OCI-LY1 (cell line): ENCODE results near the gene TBC1D22B.

ENCODE experiments used
- H2AFZ ChIP-seq: fragments of 200-600 bp; sonication (generic), shearing (Covaris generic); 2 replicates; pipeline ENCODE4 v1.6.0; 2014; ENCODE audit warnings: antibody characterized with exemption, mild to moderate bottlenecking, low read length
- H3F3A ChIP-seq: fragments of 200-600 bp; sonication (generic), shearing (Covaris generic); 2 replicates; pipeline ENCODE4 v1.6.0; 2014; ENCODE audit warnings: mild to moderate bottlenecking, antibody characterized with exemption, low read length, moderate library complexity; ENCODE audit not compliant: insufficient read depth
- H3K27ac ChIP-seq: fragments of 200-600 bp; sonication (generic); 2 replicates; pipeline ENCODE4 v1.5.1; 2014; ENCODE audit warnings: low read length, mixed run types, mild to moderate bottlenecking, low read depth; ENCODE audit not compliant: poor library complexity, severe bottlenecking
- H3K27me3 ChIP-seq: fragments of 200-600 bp; sonication (generic); 2 replicates; pipeline ENCODE4 v1.6.0; 2014; ENCODE audit warnings: antibody characterized with exemption, mild to moderate bottlenecking, low read length, moderate library complexity; ENCODE audit not compliant: insufficient read depth
- H3K36me3 ChIP-seq: fragments of 200-600 bp; sonication (generic); 2 replicates; pipeline ENCODE4 v1.6.1; 2014; ENCODE audit warnings: mild to moderate bottlenecking, antibody characterized with exemption, low read length, moderate library complexity, mixed read lengths; ENCODE audit not compliant: insufficient read depth
- H3K4me1 ChIP-seq: fragments of 200-600 bp; sonication (generic); 2 replicates; pipeline ENCODE4 v1.5.1; 2014; ENCODE audit warnings: mild to moderate bottlenecking, low read length, moderate library complexity; ENCODE audit not compliant: insufficient read depth, severe bottlenecking
- H3K4me2 ChIP-seq: fragments of 200-600 bp; sonication (generic), shearing (Covaris generic); 2 replicates; pipeline ENCODE4 v1.6.1; 2014; ENCODE audit warnings: low read length
- H3K4me3 ChIP-seq: fragments of 200-600 bp; sonication (generic); 2 replicates; pipeline ENCODE4 v1.5.1; 2014; ENCODE audit warnings: low read length, low read depth, mild to moderate bottlenecking, mixed read lengths; ENCODE audit not compliant: poor library complexity, severe bottlenecking
- H3K79me2 ChIP-seq: fragments of 200-600 bp; shearing (Covaris generic); 2 replicates; pipeline ENCODE4 v1.6.1; 2016; ENCODE audit warnings: mixed run types, low read length, mixed read lengths; ENCODE audit not compliant: insufficient read depth
- H3K9ac ChIP-seq: fragments of 200-600 bp; sonication (generic), shearing (Covaris generic); 2 replicates; pipeline ENCODE4 v1.6.1; 2014; ENCODE audit warnings: mild to moderate bottlenecking, low read length, mixed read lengths
- H3K9me2 ChIP-seq: fragments of 200-600 bp; sonication (generic), shearing (Covaris generic); 2 replicates; pipeline ENCODE4 v1.6.1; 2014; ENCODE audit warnings: low read depth, mild to moderate bottlenecking, low read length, mixed read lengths
- H3K9me3 ChIP-seq: fragments of 200-600 bp; shearing (Covaris generic); 2 replicates; pipeline ENCODE4 v1.6.1; 2014; ENCODE audit warnings: low read length, mixed read lengths
- H4K20me1 ChIP-seq: fragments of 200-600 bp; sonication (generic), shearing (Covaris generic); 2 replicates; pipeline ENCODE4 v1.6.0; 2016; ENCODE audit warnings: mild to moderate bottlenecking, low read length; ENCODE audit not compliant: insufficient read depth
- CTCF ChIP-seq: fragments of 200-600 bp; sonication (generic), shearing (Covaris generic); IDR thresholded peaks from 2 replicates; pipeline ENCODE4 v1.5.1; 2017; ENCODE audit warnings: mild to moderate bottlenecking, antibody characterized with exemption, low read length, moderate library complexity, mixed read lengths
- EZH2 ChIP-seq: fragments of 200-600 bp; sonication (generic), shearing (Covaris generic); IDR thresholded peaks from 2 replicates; pipeline ENCODE4 v1.8.0; 2017; ENCODE audit warnings: borderline replicate concordance, mixed run types, mild to moderate bottlenecking, antibody characterized with exemption, low read length, moderate library complexity, mixed read lengths

Gene TBC1D22B

GRCh38 chr6:37280162-37280887 is 22.8 kb downstream of the TBC1D22B start:
- Histone ChIP-seq H3K9me3 (no peaks in the 10 kb centered on the region), H3K4me1 (peaks cover 30% of the 10 kb centered on the region), H3K36me3 (peaks cover 43% of the 10 kb centered on the region; the same call in 1 of the 2 replicates), H3K27me3 (no peaks in the 10 kb centered on the region), H3K9ac (no peak overlapping the region), H3K79me2 (no peaks in the 10 kb centered on the region), H2AFZ (no peak overlapping the region), H4K20me1 (no peaks in the 10 kb centered on the region), H3K4me2 (no peak overlapping the region), H3K9me2 (no peaks in the 10 kb centered on the region), H3K27ac (peak overlapping the region; percentile 4), H3F3A (no peaks in the 10 kb centered on the region), H3K4me3 (no peak overlapping the region)
- no peak for TF ChIP-seq CTCF
- no peak for TF ChIP-seq EZH2

DNA sequence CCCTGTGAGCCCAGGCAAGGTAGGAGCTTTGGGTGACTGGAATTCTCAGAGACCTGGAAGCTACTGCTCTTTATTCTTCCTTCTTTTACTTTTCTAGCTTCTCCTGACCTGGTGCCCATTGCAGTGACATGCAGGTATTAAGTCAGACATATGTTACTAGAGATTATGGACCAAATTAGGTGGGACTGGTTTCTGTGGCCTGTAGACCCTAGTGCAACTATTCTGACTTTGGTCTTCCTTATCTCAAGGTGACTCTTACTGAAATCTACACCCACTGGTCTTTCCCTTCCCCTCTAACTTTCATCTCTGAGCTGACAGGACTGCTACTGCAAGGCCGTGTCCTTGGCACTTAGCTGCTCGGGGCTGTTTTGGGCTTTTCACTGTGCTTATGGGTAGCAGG is 24.8 kb downstream of the TBC1D22B start:
- Histone ChIP-seq H2AFZ (no peak overlapping the region), H3K79me2 (no peaks in the 10 kb centered on the region), H3K9ac (no peak overlapping the region), H4K20me1 (no peaks in the 10 kb centered on the region), H3F3A (no peaks in the 10 kb centered on the region), H3K4me3 (no peak overlapping the region), H3K4me1 (peaks cover 18% of the 10 kb centered on the region), H3K9me2 (no peaks in the 10 kb centered on the region), H3K36me3 (peaks cover 57% of the 10 kb centered on the region), H3K27ac (no peak overlapping the region), H3K27me3 (no peaks in the 10 kb centered on the region), H3K9me3 (no peaks in the 10 kb centered on the region), H3K4me2 (no peak overlapping the region)
- TF ChIP-seq CTCF = no peak
- no peak for TF ChIP-seq EZH2

DNA sequence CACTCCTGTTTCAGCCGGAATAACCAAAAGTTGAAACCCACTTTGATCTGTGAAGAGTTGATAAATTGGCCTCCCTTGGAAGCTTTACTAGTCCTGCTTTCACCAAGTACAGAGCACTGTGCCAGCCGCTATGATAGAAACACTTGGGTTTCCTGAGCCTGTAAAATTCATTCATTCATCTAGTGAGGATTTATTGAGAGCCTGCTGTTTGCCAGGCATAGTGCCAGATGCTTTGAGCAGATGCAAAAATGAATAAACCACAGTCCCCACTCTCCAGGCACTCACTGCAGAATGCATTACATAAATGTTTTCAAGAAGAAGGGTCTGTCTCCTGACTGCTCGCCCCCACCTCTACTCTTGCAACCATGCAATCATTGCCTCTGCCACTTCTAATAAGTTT is 25.7 kb downstream of the TBC1D22B start:
- Histone ChIP-seq H3K4me1 (peaks cover 9% of the 10 kb centered on the region), H3F3A (no peaks in the 10 kb centered on the region), H3K4me3 (no peak overlapping the region), H3K9ac (no peak overlapping the region), H2AFZ (no peak overlapping the region), H3K9me3 (no peaks in the 10 kb centered on the region), H3K36me3 (peaks cover 65% of the 10 kb centered on the region), H3K9me2 (no peaks in the 10 kb centered on the region), H3K79me2 (no peaks in the 10 kb centered on the region), H3K4me2 (no peak overlapping the region), H3K27me3 (no peaks in the 10 kb centered on the region), H4K20me1 (no peaks in the 10 kb centered on the region), H3K27ac (no peak overlapping the region)
- TF ChIP-seq EZH2 = no peak
- TF ChIP-seq CTCF = no peak
